NCI-H2107 (cell line): ENCODE data around the gene TICAM2.

Experiments used
- DNase-seq: peaks from one replicate; lab custom pipeline; 2025; lab: John Stamatoyannopoulos, UW

The TICAM2 gene

GRCh38 chr5:115568668-115569067, 33.6 kb downstream of the TICAM2 start:
- DNase-seq, result no peak

- DNase-seq, result no peak
Measured at GRCh38 chr5:115565233-115565632, 37.0 kb downstream of the TICAM2 start.

GRCh38 chr5:115561176-115561575, 41.1 kb downstream of the TICAM2 start:
- no peak for DNase-seq

GRCh38 chr5:115559524-115559923, 42.8 kb downstream of the TICAM2 start:
- DNase-seq, result no peak

- no peak for DNase-seq
Measured at GRCh38 chr5:115558388-115558956, 43.8 kb downstream of the TICAM2 start.

GRCh38 chr5:115557667-115558387, 44.5 kb downstream of the TICAM2 start:
- no peak for DNase-seq

GRCh38 chr5:115556276-115556675, 46.0 kb downstream of the TICAM2 start:
- DNase-seq, result no peak

- DNase-seq, result no peak
Measured at GRCh38 chr5:115555084-115555633, 47.1 kb downstream of the TICAM2 start.

- DNase-seq, result no peak
Measured at GRCh38 chr5:115553082-115553481, 49.2 kb downstream of the TICAM2 start.

- DNase-seq, result no peak
Measured at GRCh38 chr5:115551415-115551814, 50.9 kb downstream of the TICAM2 start.

- no peak for DNase-seq
Measured at GRCh38 chr5:115549154-115549553, 53.1 kb downstream of the TICAM2 start.

- no peak for DNase-seq
Measured at GRCh38 chr5:115548683-115549082, 53.6 kb downstream of the TICAM2 start.

GRCh38 chr5:115545351-115545882, 56.9 kb downstream of the TICAM2 start:
- DNase-seq, result no peak

GRCh38 chr5:115544436-115545350, 57.6 kb downstream of the TICAM2 start, which contains the start of gene FEM1C:
Gene FEM1C (minus strand): TSS chr5:115544775. CDS start chr5:115543493, 1,282 bp downstream.
- DNase-seq, result peak; percentile 78

- DNase-seq, result peak; percentile 13
Measured at GRCh38 chr5:115544043-115544435, 58.2 kb downstream of the TICAM2 start.

- no peak for DNase-seq
Measured at GRCh38 chr5:115543365-115544042, 58.8 kb downstream of the TICAM2 start.

- no peak for DNase-seq
Measured at GRCh38 chr5:115542651-115543364, 59.5 kb downstream of the TICAM2 start.

GRCh38 chr5:115542086-115542485, 60.2 kb downstream of the TICAM2 start:
- no peak for DNase-seq

- DNase-seq, result no peak
Measured at GRCh38 chr5:115541611-115542010, 60.7 kb downstream of the TICAM2 start.

- DNase-seq, result no peak
Measured at GRCh38 chr5:115535479-115536035, 66.7 kb downstream of the TICAM2 start.

- DNase-seq, result no peak
Measured at GRCh38 chr5:115532517-115532916, 69.8 kb downstream of the TICAM2 start.
